Gastroesophageal sphincter (tissue), 3 donors: ENCODE data around the gene LZIC.

Source experiments
- EP300 ChIP-seq: sonication (generic); formaldehyde crosslinking; IDR thresholded peaks from one replicate; pipeline ENCODE4 v1.6.1; 2017; ENCODE audit warnings: antibody characterized with exemption, mild to moderate bottlenecking
- POLR2A ChIP-seq, 2 donors: fragments of 450-650 bp; IDR thresholded peaks; one replicate each; pipeline ENCODE4 v1.6.1; 2017; ENCODE audit warnings: antibody characterized with exemption in 2 of 2, mild to moderate bottlenecking in 2 of 2, moderate library complexity in 1 of 2
- POLR2AphosphoS5 ChIP-seq: sonication (generic); formaldehyde crosslinking; IDR thresholded peaks from one replicate; pipeline ENCODE4 v1.6.1; 2017; ENCODE audit warnings: antibody characterized with exemption
- TF ChIP-seq, protein P1 (sequence below), 4 experiments: fragments of 200-600 bp in 2 of 4; fragments of 450-650 bp in 2 of 4; sonication (generic) in 1 of 4; IDR thresholded peaks; one replicate each; pipeline ENCODE4 v1.5.1; 2017 to 2019; ENCODE audit warnings: antibody characterized with exemption in 4 of 4, mild to moderate bottlenecking in 2 of 4, moderate library complexity in 2 of 4

DNA sequence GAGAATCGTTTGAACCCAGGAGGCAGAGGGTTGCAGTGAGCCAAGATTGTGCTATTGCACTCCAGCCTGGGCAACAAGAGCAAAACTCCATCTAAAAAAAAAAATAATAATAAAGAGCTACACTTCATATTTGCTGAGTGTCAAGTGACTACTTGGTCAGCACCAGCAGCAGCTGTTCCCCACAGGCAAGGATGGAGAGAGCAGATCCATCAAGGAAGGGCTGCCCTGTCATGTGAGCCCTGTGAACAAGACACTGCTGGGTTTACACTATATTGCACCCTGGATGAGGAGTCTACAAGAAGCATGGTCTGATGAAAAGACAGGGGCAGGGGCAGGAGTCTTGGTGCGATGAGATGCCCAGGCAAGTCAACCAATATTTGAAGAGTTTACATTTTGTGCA, 36.7 kb downstream of the LZIC start:
- TF ChIP-seq, protein P1, sequence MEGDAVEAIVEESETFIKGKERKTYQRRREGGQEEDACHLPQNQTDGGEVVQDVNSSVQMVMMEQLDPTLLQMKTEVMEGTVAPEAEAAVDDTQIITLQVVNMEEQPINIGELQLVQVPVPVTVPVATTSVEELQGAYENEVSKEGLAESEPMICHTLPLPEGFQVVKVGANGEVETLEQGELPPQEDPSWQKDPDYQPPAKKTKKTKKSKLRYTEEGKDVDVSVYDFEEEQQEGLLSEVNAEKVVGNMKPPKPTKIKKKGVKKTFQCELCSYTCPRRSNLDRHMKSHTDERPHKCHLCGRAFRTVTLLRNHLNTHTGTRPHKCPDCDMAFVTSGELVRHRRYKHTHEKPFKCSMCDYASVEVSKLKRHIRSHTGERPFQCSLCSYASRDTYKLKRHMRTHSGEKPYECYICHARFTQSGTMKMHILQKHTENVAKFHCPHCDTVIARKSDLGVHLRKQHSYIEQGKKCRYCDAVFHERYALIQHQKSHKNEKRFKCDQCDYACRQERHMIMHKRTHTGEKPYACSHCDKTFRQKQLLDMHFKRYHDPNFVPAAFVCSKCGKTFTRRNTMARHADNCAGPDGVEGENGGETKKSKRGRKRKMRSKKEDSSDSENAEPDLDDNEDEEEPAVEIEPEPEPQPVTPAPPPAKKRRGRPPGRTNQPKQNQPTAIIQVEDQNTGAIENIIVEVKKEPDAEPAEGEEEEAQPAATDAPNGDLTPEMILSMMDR (IDR thresholded peaks at IDR 0.05): no peak
- no peak for TF ChIP-seq POLR2AphosphoS5
- TF ChIP-seq EP300: no peak
- no peak for TF ChIP-seq POLR2A (IDR thresholded peaks at IDR 0.05)
